ENCODE measurements around the gene CSPG4.

Gene CSPG4

GRCh38 chr15:75677465-75678323 lies 35.0 kb downstream of the CSPG4 start:
- H3K9me3 Mint-ChIP-seq = no peaks in the 10 kb centered on the region
- no peak for ATAC-seq
- H3K4me1 Mint-ChIP-seq = no peaks in the 10 kb centered on the region
- no peaks in the 10 kb centered on the region for H3K36me3 Mint-ChIP-seq
- no peak for DNase-seq (ENCODE audit: low spot score in 2 of 2)
- peak overlapping the region; percentile 68 for H3K27ac Mint-ChIP-seq
- H3K4me3 Mint-ChIP-seq = no peak overlapping the region

GRCh38 chr15:75676688-75677464 lies 35.8 kb downstream of the CSPG4 start:
- DNase-seq (ENCODE audit: low spot score in 2 of 2) (no peak), ATAC-seq (no peak)
- H3K27ac Mint-ChIP-seq = no peak overlapping the region
- H3K4me3 Mint-ChIP-seq = no peak overlapping the region
- H3K4me1 Mint-ChIP-seq = no peaks in the 10 kb centered on the region
- no peaks in the 10 kb centered on the region for H3K36me3 Mint-ChIP-seq
- H3K9me3 Mint-ChIP-seq = no peaks in the 10 kb centered on the region

GRCh38 chr15:75675579-75676404 lies 36.9 kb downstream of the CSPG4 start:
- DNase-seq (ENCODE audit: low spot score in 2 of 2) = no peak
- ATAC-seq = no peak
- Mint-ChIP-seq H3K36me3 (no peaks in the 10 kb centered on the region), H3K9me3 (no peaks in the 10 kb centered on the region), H3K4me3 (no peak overlapping the region), H3K4me1 (no peaks in the 10 kb centered on the region), H3K27ac (no peak overlapping the region)

GRCh38 chr15:75674366-75674765 lies 38.3 kb downstream of the CSPG4 start:
- Mint-ChIP-seq H3K36me3 (no peaks in the 10 kb centered on the region), H3K9me3 (no peaks in the 10 kb centered on the region), H3K4me3 (no peak overlapping the region), H3K27ac (peak overlapping the region; percentile 50), H3K4me1 (no peaks in the 10 kb centered on the region)
- DNase-seq (ENCODE audit: low spot score in 2 of 2) (no peak), ATAC-seq (no peak)

- Mint-ChIP-seq H3K4me1 (no peaks in the 10 kb centered on the region), H3K36me3 (no peaks in the 10 kb centered on the region), H3K9me3 (no peaks in the 10 kb centered on the region), H3K27ac (no peak overlapping the region), H3K4me3 (no peak overlapping the region)
- DNase-seq (ENCODE audit: low spot score in 2 of 2) = no peak
- ATAC-seq = no peak
These were observed 39.0 kb downstream of the CSPG4 start for GRCh38 chr15:75673426-75674235.

GRCh38 chr15:75672646-75673425 lies 39.8 kb downstream of the CSPG4 start:
- no peak for DNase-seq (ENCODE audit: low spot score in 2 of 2)
- Mint-ChIP-seq H3K27ac (no peak overlapping the region), H3K4me1 (no peaks in the 10 kb centered on the region), H3K9me3 (no peaks in the 10 kb centered on the region), H3K4me3 (no peak overlapping the region), H3K36me3 (no peaks in the 10 kb centered on the region)
- ATAC-seq = no peak

- DNase-seq (ENCODE audit: low spot score in 2 of 2) (no peak), ATAC-seq (no peak)
- Mint-ChIP-seq H3K4me1 (no peaks in the 10 kb centered on the region), H3K9me3 (no peaks in the 10 kb centered on the region), H3K4me3 (no peak overlapping the region), H3K27ac (no peak overlapping the region), H3K36me3 (no peaks in the 10 kb centered on the region)
These were observed 40.7 kb downstream of the CSPG4 start for GRCh38 chr15:75671730-75672602.

GRCh38 chr15:75669879-75670212 lies 42.8 kb downstream of the CSPG4 start:
- ATAC-seq (no peak), DNase-seq (ENCODE audit: low spot score in 2 of 2) (no peak)
- Mint-ChIP-seq H3K27ac (no peak overlapping the region), H3K4me3 (no peak overlapping the region), H3K36me3 (no peaks in the 10 kb centered on the region), H3K9me3 (no peaks in the 10 kb centered on the region), H3K4me1 (peaks cover 6% of the 10 kb centered on the region)

GRCh38 chr15:75669191-75669878 lies 43.3 kb downstream of the CSPG4 start:
- DNase-seq (ENCODE audit: low spot score in 2 of 2) (no peak), ATAC-seq (peak; percentile 56)
- H3K4me3 Mint-ChIP-seq = no peak overlapping the region
- no peaks in the 10 kb centered on the region for H3K9me3 Mint-ChIP-seq
- H3K4me1 Mint-ChIP-seq = peaks cover 6% of the 10 kb centered on the region
- H3K36me3 Mint-ChIP-seq = no peaks in the 10 kb centered on the region
- H3K27ac Mint-ChIP-seq = no peak overlapping the region

GRCh38 chr15:75666823-75667501 lies 45.7 kb downstream of the CSPG4 start:
- no peak overlapping the region for H3K27ac Mint-ChIP-seq
- H3K9me3 Mint-ChIP-seq = no peaks in the 10 kb centered on the region
- H3K4me1 Mint-ChIP-seq = peaks cover 6% of the 10 kb centered on the region
- no peak overlapping the region for H3K4me3 Mint-ChIP-seq
- DNase-seq (ENCODE audit: low spot score in 2 of 2) = no peak
- no peak for ATAC-seq
- H3K36me3 Mint-ChIP-seq = no peaks in the 10 kb centered on the region

GRCh38 chr15:75663931-75664421 lies 48.7 kb downstream of the CSPG4 start:
- Mint-ChIP-seq H3K36me3 (no peaks in the 10 kb centered on the region), H3K4me1 (peaks cover 6% of the 10 kb centered on the region), H3K27ac (no peak overlapping the region), H3K4me3 (no peak overlapping the region), H3K9me3 (no peaks in the 10 kb centered on the region)
- no peak for DNase-seq (ENCODE audit: low spot score in 2 of 2)
- ATAC-seq = no peak

- H3K36me3 Mint-ChIP-seq = no peaks in the 10 kb centered on the region
- DNase-seq (ENCODE audit: low spot score in 2 of 2) (no peak), ATAC-seq (no peak)
- peaks cover 6% of the 10 kb centered on the region for H3K4me1 Mint-ChIP-seq
- no peaks in the 10 kb centered on the region for H3K9me3 Mint-ChIP-seq
- no peak overlapping the region for H3K27ac Mint-ChIP-seq
- no peak overlapping the region for H3K4me3 Mint-ChIP-seq
These were observed 49.7 kb downstream of the CSPG4 start for GRCh38 chr15:75662823-75663519.
